ENCODE data around the gene DPP6.

DPP6 gene

DNA sequence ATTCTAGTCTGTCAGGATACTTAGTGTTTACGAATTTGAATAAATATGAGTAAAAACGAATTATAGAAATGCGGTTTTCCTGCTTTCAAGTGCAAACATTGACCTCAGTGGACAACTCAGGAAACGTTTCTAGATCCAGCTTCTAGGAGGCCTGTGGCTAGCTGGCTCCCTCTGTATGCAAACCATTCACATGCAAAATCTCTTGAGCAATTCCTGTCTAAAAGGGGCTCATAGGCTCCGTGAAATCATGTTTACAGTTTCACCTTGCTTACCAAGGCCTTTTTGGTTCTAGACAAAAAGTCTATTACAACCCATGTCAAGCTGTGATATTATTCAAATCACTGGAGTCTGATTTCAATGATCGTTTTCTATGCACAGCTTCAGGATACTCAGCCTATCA, 364.5 kb downstream of the DPP6 start:
- no peak for DNase-seq

DNA sequence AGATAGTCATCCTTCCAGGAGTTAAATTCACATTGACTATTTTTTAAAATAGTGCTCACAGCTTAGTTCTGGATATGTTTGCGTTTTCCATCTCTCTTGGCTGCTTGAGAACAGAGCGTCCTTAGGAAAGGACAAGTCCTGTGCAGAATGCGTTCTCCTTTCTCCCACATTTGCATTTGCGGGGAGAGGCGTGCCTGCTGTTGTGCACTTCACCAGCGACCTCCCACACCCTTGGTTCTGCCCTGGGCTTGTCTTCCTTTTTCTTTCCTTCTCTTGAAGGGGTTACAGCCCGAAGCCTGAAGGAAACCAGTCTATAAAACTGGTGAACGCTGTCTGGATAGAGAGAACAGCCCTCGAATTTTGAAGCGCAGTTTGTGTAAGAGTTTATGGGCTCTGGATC, 367.1 kb downstream of the DPP6 start:
- DNase-seq: no peak

DNA sequence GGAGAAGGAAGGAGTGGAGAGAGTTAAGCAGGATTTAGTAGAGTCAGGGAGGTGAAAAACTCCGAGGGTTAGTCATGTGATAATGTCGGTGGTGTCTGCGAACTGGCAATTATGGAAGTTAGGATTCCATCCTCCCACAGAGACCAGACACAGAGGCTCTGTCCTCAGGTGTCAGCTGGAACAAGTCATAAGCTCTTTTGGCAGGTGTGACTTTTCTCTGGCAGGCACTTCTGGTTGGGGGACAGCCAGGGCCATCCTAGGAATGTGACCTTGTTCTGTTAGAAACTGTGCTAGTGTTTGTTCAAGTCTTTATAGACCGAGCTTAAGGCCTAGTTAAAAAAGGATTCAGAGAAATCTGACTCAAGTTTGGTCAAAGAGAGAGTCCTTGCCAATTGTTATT, 371.0 kb downstream of the DPP6 start:
- no peak for DNase-seq

DNA sequence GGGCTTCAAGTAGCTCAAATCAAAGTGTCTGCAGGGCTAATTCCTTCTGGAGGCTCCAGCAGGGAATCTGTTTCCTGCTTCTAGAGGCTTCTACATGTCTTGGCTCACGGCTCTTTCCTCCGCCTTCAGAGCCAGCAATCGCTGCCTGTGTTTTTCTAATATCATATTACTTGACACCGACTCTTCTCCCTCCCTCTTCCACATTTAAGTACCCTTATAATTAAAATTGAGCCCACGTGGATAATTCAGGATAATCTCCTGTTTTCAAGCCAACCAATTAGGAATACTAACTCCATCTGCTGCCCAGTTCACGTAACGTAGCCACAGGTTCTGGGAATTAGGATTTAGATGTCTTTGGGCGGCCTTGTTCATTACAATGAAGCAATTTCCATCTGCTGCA, 372.2 kb downstream of the DPP6 start:
- DNase-seq: no peak

DNA sequence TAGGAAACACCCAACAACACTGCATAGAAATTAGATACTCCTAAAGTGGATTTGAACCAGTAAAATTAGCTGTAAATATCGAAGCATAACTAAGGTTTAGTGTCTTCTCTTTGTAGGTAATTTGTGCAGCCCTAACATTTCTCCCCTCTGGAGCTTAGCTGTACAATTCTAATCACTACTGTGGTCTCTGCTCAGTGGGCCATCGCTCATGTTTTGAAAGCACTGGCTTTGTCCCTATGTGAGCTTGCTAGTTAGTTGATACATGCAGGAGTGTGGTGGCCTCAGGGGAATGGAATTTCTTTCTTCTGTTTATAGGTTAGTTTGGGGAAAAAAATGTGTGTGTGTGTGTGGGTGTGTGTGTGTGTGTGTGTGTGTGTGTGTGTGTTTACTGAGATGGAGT, 373.1 kb downstream of the DPP6 start:
- DNase-seq: no peak

DNA sequence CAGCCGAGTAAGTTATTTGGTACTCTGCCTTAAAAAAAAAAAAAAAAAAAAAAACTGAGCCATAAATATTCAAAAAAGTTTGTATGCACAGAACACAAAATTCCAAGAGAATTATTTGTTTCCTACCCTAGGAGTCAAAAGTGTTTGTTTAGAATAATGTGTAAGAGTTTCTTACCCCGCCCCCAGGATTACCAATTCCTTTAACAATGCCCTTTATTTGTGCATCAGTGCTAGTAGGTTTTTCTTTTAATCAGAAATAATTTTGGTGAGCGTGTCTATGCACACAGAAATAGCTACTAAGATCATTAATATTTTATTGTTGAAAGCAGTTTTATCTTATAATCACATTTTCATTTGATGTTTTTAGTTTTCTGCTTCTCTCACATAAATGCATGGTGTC, 374.6 kb downstream of the DPP6 start:
- no peak for DNase-seq

DNA sequence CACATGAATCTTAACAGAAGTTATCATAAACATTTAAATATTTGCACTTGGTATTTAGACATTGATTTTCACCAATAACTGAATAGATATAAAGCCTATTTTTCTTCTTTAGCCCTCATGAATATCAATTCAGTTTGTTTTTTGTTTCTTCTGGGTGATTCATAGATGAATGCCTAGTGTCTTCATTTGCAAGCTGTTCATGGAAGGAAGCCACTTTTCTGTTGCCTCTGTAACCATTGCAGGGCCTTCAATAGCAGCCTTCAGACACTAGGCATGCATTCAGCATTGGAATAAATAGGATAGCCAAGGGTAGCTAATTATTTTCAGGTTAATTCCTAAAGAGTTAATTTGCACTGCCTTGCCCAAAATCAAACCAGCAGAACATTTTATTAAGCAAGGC, 375.3 kb downstream of the DPP6 start:
- no peak for DNase-seq

DNA sequence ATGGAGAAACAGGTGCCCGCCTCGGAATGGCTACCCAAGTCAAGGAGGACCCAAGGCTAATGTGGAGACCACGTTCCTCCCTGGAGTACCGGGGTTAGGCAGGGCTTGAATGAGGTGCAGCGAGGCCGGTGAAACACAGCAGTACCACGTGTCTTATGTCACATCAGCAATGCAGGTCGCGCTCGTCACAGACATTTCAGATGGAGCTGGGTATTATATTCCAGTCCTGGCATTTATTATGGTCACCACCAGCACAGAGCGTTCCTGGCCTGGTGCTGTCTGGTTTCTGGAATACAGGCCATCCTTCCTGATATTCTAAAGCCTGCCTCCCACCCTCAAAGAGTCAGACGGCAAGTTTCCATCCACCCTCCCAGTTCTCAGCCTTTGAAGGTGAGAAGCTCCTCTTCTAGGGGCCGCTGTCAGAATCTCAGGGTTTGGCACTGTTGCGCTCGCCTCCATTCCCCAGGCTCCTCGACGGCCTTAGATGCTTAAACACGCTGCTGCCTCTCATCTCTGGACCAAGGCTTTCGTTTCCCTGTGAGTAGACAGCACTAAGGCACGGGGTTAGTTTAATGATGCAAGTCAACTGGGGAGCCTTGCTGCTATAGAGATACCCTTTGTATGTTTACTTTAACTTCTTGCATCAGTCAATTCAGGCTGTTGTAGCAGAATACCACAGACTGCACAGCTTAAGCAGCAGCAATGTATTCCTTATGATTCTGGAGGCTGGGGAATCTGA, 377.6 kb downstream of the DPP6 start:
- no peak for DNase-seq

GRCh38 chr7:154430640-154431039, 378.4 kb downstream of the DPP6 start:
- no peak for DNase-seq

DNA sequence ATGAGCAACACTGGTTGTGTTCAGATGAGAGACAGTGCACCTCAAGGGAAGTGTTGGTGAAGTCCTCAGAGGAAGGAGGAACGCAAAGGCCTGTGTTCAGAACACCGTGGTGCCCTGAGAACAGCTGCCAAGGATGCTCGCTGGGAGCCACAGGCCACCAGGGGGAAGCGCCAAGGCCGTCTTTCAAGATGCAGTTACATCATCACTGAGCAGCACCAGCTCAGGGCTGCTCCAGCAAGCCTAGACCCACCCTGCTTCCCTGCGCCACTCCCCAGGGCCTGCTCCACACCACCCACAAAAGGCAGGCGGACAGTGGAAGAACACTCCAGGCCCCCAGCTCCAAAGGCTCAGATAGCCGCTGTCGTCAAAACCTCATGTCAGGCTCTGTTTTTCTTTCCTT, 378.8 kb downstream of the DPP6 start:
- no peak for DNase-seq

- DNase-seq: no peak
Observed at GRCh38 chr7:154433632-154434598, 381.7 kb downstream of the DPP6 start.

DNA sequence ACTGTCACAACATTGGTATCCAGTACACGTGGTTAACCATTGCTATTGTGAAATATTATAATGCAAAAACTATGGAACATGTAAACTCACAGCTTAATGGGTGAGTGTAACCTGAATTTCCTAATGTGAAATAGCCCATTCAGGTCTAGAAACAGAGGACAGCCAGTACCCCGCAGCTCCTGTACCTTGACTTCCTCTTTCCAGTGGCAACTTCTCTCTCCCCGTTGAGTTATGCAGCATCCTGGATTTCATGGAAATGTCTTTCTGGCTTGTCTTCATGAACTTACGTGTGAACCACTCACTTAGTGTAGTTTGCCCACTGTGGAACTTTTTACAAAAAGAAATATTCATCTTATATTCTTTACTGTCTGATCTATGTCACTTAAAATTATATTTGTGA, 384.4 kb downstream of the DPP6 start:
- no peak for DNase-seq

- no peak for DNase-seq
Observed at GRCh38 chr7:154437234-154437633, 385.0 kb downstream of the DPP6 start.

- no peak for DNase-seq
Observed at GRCh38 chr7:154438571-154439367, 386.6 kb downstream of the DPP6 start.

DNA sequence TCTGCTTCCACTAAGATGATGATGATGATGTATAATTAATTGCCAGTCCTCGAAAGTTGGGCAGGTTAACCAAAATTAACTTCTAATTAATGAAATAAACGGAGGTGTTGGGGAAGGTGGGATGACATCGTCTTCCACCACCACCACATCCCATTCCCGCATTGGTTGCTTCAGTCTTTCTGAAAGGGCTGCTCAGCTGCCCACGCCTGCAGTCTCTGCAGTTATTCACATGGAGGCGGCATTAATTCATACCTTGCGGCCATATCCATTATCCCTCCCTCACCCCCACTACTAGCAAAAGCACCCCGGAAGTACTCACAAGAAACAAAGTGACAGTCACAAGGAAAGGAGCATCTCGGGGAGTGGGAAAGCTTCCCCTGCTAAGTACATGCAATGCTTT, 387.9 kb downstream of the DPP6 start:
- DNase-seq: no peak

DNA sequence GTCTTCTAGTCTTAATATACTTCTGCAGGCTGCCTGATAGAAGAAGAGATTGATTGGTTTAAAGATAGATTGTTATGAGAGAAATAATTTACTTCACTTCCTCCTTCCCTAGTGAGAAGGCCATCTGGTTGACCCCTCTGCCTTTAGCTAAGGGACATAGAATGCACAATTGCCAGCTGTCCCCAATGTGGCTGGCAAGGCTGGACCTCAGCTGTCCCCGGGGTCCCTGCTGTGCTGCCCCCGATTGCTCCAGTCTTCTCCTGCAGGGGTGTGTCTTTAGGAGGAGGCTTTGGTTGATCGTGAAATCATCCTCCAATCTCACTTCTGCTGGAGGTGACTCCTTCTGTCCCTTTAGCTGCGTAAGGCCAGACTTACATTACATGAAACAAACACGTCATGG, 388.5 kb downstream of the DPP6 start:
- DNase-seq: no peak

DNA sequence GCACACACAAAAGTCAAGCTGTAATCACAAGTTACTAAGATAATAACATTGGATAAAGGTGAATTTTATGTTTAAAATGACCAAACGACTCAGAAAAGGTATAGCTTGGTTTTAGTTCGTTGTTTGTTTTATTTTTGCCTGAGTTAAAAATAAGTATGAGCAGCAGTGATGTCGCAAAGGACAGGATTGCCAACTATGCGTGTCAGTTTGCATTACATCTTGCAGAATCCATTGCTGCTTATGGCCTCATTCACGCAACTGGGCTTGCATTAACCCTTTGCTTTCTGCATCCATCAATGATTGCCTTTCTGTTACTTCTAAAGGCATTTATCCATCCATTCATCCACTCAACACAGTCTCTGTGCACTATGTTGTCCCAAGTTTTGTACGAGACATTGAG, 389.6 kb downstream of the DPP6 start:
- DNase-seq: no peak

- no peak for DNase-seq
Observed at GRCh38 chr7:154442939-154443338, 390.7 kb downstream of the DPP6 start.

- no peak for DNase-seq
Observed at GRCh38 chr7:154450451-154450850, 398.3 kb downstream of the DPP6 start.

DNA sequence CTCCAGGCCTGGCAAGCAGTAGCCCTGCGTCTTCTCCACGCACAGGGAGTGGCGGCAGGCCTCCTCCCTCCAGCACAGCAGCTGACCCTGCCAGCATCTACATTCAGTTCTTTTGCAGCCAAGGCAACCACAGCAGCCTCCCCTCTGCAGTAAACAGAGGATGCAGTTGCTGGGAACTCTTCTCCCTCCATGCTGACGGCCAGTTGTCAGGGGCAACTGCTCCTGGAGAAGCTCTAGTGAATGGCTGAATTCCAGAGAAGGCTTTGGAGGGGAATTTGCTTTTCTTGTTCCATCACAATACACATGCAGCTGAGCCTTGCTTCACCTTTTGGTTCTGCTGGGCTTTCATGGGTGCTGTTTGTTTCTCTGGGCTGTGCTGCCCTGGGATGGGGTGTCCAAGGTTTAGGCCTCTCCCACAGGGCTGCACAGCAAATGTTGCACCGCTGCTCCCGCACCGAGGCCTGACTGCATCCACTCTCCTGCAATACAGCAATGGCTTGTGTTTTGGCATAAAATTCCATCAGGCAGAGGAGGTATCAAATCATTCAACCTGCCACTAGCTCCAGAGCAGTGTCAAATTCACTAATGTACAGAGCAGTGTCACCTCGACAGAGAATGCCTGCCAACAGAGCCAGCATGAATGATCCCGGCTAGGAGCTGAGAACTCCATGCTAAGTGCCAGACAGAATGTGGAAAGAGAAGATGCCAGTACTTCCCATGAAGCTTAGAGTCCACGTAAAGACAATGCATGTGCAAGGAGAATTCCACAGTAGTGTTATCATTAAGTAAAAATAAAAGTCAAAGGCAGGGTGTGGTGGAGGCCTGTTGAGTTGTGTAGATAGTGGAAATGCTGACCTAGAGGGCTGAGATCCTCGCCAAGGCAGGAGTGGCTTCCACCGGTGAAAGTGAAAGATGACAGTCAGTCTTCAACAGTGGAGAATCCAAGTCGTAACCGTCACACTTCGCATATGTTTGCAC, 399.6 kb downstream of the DPP6 start:
- DNase-seq: no peak

- no peak for DNase-seq
Observed at GRCh38 chr7:154463794-154464193, 411.6 kb downstream of the DPP6 start.

DNA sequence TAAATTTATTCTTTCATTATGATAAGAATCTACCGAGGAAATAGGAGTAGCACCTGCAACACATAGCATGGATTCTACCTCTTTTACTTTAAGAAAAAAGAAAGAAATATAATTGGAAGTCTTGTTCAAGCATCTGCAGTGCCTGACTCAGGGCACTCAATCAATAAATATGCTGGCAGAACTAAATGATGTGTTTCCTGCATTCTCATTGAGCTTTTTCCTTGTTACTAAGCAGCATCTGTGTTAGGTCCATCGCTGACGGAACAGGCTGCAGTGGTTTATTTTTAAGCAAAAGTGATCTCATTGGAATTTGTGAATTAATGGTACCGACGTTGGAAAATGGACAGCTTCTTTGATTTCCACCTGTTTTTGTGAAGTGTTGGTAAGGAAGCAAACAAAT, 417.5 kb downstream of the DPP6 start:
- DNase-seq: no peak

All from inflammatory macrophage (primary cell).